NCI-H2171 (cell line): ENCODE data around the gene RAMP1.

Experiments used
- DNase-seq: peaks from one replicate; lab custom pipeline; 2025; lab: John Stamatoyannopoulos, UW

Gene RAMP1

DNA sequence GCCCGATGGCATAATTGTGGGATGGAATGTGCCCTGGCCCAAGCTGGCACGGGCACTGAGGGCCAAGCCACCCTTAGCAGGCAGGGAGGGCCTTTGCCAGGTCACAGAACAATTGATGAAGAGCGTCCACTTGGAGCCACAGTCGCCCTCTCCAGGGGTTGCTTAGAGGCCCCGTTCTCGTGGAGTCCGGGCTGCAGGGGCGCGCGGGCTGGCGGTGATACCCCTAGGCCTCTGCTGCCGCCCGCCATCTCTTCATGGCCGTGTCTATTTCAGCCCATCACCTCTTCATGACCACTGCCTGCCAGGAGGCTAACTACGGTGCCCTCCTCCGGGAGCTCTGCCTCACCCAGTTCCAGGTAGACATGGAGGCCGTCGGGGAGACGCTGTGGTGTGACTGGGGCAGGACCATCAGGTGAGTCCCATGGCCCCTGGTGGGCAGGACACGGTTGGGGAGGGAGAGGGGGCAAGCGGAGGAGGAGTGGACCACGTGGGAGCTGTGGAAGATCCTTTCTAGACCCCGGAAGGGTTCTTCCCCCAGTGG is 17.6 kb downstream of the RAMP1 start:
- DNase-seq, result no peak

DNA sequence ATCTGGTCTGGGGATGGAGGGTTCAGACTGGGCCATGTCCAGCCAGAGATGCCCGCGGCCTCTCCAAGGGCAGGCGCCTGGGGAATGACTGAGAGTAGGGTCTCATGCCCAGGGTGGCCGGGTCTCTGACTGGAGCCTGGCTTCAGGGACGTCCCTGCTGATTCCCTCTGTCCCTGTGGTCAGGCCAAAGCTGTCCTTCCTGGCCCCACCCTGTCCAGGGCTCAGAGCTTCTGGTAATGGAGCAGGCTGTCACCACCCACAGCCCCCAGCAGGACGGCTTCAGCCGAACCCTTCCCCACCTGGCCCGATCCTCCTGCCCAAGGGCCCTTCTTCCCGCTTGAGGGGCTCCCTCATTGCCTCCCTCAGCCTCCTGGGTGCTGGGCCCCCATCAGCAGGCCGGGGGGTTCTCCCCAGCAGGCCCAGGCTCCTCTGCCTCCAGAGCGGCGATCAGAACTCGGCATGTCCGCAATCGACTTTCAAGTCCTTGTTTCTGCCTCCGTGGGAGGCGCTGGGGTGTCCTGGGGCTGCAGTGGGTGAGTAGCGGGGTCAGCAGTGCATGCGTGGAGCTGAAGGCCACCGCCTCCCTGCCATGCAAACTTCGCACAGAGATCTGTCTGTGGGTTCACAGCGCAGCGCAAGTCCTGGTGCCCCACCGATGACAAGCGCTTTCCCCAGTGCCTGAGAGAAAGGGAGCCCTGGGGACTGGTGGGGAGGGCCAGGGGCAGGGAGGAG is 18.3 kb downstream of the RAMP1 start:
- no peak for DNase-seq

DNA sequence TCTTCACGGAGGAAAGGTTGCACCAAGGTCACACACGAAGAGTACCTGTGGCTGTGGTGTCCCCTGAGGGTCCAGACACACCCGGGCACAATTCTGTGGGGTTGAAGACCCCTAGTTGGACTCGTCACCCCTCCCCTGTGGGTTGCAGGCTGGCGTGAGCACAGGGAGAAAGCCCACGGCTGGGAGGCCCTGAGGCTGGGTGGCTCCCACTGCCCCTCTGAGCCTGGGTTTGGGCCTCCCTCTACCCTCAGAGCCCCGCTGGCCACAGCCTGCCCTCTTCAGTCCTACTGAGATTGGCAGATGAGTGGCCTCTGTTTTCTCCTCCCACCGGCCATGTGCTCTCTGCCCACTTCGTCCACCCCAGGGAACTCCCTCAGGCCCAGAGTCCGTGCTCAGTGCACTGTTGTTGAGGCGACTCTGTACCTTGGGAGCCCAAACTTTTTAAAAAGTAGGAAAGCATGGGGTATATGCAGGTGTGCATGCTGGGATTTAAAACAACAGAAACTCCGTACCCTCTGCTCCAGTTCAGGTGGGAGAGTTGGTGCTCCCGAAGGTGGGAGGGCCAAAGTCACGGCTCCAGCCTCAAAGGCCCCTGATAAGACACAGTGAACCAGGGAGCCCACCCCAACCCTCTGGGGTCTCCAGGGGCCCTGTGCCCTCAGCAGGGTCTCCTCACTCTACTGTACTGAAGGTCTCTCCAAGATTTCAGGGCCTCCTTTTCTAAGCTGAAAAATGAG is 19.1 kb downstream of the RAMP1 start:
- DNase-seq, result no peak

DNA sequence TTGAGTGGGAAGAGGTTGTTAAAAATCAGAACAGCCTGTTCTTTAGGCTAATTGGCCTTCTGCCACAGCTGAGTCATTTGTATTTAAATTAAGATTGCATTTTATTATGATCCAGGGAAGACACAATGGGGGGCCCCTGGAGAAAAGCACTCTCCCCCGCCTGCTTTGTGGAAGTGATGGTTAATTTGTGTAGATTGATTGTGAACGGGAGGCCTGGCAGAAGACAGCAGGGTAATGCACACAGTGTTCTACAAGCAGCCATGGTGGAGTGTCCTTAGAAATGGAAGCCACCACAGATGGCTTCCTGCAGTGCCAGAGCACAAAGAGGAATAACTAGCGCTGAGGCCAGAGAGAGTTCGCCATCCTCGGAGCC is 19.6 kb downstream of the RAMP1 start:
- DNase-seq, result no peak

DNA sequence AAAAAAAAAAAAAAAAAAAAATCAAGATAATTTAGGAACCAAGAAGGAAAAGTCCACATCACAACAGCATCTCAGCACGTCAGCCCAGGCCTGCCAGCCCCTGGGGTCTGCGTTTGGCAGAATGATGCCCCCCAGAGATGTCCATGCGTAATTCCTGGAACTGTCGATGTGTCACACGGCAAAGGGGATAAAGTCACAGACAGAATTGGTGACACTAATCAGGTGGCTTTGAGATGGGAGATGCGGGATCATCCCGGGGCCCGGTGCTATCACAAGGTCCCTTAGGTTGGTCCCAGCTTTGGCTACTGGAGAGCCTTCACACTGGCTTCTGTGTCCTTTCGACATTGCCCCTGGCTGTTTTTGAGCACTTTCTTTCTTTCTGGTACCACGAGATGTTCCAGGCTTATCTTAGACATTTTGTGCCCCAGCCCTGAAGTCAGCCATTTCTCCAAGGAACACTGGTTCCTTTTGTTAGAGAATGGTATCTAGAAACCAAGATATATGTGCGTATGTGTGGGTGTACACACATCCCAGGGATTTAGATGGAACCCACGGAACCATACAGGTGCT is 20.7 kb downstream of the RAMP1 start:
- no peak for DNase-seq

DNA sequence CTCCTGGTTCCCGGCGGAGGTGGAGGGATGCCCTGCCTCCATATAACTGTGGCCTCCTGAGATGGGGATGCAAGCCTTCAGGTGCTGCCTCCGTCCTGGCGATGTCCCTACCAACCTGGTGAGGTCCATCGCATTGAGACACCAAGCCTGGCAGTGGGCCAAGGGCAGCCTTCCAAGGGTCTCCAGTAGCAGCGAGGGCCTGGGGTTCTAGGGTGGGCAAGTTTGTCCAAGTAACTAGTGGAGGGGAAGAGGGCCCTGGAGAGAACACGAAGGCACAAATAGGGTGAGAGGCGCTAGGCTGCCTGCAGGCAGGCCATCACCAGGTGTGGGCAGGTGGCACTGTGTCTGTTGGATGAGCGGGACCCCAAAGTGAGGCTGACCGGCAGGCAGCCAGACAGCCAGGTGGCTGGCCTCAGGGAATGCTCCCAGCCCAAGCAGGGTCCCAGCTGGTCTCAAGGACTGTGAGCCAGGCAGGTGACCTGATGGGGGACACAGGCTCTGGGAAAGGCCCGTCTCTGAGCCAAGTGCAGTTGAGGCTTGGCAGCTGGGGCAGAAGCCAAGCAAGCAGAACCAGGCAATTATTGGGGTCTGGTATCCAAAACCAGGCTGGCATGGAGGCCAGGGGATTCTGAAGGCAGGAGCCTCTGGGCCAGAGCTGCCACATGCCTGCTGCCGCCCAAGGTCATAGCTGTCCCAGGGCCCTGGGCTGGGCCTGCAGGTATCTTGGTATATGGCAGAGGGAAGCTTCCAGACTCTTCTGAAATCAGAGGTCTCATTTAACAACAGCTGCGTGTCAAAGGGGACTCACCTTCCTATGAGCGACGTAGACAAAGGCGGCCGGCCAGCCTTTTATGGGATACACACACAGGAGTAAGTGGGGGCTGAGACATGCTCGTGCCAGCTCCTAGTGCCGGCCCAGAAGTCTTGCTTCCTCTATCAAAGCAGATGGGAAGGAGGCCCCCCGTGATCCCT is 23.4 kb downstream of the RAMP1 start:
- no peak for DNase-seq

DNA sequence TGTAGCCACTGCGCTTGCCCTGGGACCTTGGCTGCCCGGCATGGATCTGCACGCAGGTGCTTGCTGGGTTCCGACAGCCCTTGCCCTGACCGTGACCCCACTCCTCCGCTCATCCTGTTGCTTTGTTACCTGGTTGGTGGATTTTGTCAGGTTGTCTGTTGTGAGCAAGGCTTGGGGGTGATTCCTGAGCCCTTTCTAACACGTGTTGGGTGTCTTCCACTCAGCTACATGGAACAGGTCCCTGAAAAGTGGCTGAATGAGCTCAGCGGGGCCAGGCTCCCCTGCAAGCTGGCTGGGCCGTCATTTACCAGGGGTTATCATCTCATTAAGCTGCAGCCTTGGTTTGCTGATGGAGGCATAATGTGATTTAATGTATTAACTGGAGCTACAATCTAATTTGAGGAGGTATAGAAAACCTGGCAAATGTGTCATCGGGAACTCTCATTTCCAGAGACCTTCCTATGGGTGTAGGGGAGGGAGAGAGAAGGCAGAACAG is 24.6 kb downstream of the RAMP1 start:
- no peak for DNase-seq

DNA sequence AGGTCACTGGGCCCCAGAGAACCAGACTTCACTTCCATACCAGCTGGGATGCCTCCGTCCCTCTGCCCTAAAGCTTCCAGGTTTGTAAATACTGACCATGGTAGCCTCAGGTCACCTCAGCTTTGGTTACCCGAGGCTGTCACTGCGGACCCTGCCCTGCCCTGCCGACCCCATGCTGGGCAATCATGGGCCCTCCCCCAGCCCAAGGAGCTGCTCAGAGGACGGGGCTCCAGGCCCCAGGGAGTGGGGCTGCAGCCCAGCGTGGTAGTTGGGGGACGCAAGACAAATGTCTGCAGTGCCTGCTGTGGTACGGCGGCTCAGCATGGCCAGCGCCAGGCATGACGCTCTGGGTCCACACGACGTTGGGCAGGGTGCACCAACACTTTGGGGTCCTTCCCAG is 25.3 kb downstream of the RAMP1 start:
- no peak for DNase-seq

DNA sequence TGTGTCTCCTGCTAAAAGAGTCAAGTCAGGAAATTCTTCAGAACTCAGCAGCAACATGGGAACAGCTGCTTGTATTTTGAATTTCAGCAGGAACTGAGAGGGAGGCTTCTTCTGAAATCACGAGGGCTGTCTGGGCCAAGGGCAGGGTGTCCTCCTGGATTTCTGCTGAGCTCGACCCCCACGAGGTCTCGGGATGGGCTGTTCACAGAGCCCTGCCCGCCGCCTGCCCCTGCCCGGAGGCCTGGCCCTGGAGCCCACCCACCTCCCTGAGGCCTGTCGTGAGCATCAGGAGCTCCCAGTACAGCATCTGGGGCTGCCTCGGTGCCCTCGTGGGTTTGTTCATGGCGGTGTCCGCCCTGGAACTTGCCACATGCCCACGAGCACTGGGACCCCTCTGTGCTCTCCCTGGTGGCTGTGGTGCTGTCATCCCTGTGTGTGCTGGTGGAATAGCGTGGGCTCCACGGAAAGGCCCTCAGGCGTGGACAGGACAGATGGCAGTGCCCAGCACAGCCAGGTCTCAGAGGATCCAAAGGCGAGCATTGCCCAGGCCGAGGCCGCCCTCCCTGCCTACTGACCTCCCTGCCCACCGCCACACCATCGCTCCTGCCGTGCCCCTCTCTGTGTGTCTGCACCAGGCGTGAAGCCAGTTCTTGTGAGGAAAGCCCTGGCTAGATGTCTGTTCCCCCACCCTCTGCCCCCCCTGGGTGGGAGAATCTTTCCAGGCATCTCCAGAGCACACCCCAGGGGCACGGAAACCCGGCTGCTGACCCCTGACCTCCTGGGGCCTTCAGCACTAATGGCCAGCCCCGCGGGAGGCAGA is 25.9 kb downstream of the RAMP1 start:
- no peak for DNase-seq

DNA sequence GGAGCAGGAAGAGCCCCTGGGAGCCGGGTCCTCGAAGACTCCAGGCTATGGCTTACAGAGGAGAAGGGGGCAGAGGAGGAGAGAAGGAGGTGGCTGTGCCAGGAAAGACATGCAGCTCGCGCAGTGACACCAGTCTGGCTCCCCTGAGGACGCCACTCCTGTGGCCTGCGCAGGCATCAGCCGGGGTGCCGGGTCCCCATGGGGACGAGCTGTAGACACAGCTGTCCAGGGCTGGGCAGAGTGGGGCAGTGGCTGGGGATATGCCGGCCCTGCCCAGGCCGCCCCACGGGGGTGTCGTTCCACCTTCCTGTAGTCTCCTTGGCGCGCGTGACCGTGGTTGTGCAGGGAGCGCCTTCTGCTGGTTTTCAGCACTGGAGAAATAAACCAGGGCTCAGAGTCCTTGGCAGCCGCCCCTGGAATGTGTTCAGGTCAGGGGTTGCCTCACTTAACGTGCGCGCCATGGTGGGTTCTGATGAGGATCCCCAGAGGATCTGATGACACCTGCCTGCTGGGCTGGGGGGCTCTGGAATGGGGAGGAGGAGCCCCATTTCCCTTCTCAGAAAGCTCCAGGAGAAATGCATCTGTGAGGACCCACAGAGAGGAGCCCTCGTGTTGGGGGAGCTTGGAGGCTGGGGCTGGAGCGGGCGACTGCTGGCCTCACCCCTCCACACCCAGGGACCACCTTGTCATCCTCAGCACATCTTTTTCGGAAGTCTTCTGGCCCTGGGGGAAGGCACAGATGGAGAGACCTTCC is 26.7 kb downstream of the RAMP1 start:
- no peak for DNase-seq

DNA sequence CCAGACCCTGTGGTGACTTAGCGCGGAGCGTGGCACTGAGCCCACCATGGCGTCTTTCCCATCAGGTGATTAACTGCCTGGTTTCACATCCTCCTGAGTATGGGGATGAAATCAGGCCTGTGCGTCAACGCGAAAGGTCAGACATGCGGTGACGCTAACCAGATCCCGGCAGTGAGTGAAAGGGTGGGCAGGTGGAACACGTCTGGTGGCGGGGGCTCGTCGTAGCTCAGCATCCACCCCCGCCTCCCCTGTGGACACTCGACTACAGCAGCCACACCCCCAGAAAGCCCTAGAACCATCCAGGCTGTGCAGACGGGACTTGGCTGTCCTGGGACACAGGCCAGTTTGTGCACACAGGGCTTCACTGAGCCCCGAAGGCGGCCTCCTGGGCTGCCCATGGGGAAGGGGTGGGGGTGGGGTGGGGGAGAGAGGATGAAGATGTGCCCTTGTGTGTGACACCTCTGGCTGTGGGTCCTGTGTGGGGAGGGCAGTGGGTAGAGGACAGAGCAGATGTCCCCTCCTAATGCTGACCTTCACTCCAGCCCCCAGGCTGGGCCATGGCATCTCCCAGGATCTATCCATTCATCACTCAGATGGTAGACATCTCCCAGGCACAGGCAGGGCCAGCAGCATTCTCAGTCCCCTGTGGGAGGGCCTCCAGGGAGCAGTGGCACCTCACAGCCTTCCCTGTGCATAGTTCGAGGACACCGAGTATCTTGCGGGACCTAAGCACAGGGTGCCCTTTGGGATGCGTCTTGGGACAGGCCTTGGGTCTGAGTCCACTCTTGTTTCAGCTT is 27.5 kb downstream of the RAMP1 start:
- no peak for DNase-seq

DNA sequence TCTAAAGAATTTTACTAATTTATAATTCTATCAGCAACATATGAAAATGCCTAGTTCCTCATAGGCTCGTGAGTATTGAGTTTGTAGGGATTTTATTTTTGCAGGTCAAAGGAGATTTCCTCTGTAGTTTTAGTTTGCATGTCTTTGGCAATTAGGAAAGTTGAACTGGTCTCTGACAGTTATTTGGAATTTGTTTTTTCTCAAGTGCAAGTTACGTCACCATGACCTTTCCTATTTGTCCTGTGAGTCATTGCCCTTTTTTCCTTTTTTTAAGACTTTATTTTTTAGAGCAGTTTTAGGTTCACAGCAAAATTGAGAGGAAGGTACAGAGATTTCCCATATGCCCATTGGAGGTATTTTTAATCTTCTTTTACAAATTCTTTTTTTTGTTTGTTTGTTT is 29.0 kb downstream of the RAMP1 start:
- no peak for DNase-seq

DNA sequence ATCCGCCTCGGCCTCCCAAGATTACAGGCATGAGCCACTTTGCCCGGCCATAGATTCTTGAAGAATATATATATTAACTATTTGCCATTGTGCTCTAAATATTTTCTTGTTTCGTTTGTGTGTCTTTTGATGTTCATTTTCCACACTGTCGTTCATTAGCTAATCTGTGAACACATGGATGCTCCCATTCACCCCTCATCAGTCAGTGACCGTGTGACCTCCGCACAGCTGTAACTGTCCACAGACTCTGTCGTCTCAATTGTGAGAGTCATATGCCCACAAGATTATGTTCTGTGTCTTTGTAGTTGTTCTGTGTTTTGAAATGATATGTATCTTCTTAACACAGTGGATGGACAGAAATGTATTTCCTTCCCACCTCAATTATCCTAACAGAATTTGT is 29.6 kb downstream of the RAMP1 start:
- no peak for DNase-seq

DNA sequence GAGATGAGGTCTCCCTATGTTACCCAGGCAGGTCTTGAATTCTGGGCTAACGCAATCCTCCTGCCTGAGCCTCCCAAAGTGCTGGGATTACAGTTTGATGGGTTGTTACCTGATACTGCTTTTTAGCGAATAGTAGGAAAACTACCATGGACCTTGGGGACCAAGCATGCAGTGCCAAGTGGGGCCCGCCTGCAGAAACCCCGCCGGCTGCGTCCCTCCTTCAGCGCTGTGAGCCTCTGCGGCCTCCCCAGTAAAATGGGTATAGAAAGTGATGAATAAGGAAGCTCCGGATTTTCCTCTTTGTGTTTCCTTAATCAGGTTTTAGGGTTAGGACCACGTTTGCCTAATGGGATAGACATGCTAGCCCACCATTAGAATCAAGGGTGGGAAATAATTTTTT is 30.4 kb downstream of the RAMP1 start:
- DNase-seq, result no peak

DNA sequence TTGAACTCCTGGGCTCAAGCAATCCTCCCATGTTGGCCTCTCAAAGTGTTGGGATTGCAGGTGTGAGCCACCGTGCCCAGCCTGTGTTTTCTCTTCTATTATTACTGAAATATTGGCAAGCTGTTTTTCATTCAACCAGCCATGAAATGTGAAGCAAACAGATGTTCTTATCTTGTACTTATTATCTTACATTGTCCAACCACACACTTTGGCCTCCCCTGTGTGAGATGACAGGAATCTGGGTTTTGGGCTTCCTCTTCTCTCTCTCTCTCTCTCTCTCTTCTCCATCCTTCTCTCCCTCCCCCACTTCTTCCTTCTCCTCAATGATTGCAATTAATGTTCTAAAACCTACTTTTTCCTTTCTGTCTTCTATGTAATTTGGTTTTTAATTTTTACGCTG is 33.1 kb downstream of the RAMP1 start:
- no peak for DNase-seq

DNA sequence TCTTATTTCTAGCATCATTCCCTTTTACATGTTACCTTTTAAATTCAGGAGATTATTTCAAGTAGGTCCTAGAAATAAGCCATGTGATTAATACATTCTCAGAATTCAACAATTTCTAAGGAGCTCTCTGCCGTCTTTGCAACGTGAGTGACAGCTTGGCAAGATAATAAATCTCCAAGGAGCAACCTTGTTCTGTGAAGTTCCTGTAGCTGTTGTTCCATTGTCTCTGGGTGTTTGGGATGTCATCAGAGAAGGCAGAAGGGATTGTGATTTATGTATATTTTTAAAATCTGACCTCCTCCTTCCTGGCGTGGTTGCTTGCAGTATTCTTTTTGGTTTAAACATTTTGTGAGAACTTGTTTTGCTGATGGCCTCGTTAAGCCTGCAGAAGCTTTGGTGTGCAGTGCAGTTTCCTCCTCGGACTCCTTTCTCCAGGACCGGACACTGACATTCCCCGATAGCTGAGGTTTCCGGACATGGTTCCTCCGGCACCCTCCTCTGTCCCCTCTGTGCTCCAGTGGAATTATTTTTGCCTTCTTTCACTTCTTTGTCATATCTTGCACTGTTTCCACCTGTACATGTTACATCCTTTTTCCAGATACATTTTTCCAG is 33.7 kb downstream of the RAMP1 start:
- DNase-seq, result no peak

DNA sequence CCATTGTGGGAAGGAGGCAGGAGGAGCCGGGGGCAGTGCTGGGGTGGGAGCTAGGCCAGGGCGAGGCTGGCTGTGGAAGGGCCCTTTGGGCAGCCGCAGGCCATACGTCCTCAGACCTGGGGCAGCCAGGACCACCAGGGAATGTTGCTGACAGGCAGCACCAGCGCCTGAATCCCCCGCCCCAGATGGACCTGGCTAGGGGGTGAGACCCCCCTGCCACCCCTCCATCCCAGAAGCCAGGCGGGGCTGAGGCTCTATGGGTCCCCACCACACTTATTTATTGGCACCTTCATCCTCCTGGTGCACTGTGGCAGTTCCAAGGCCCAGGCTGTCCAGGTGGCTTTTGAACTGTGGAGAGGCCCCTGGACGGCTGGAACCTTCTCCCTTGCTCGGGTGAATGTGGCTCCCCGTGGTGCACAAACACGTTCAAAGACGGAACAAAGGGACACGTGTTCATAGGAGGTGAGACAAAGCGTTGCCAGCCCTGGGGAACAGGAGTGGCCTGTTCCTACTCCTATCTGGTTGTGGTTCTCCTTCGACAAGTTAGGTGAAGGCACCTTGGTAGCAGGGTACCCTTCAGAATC is 35.1 kb downstream of the RAMP1 start:
- no peak for DNase-seq

DNA sequence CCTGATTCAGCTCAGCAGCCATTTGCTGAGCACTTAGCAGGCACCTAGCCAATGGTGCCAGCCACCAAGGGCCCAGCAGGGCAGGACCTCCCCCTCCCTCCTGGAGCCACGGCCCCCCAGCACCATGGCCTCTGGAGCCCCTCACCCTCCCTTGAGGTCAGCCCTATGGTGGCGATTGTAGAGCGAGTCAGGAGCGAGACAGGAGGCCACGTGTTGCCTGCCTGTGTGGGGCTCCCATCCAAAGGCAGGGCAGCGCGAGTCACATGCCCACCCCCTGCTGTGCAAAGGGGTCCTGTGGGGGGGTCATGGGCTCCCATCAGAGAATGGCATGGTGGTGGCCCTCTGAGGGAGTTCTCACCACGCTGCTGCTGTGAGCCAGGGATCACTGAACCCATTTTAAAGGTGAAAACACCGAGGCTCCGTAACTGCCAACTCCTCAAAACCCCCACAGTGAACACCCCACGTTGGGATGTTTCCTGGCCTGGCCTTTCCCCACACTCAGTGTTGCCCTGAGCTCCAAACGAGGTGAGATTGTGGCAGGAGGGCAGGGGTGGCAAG is 35.6 kb downstream of the RAMP1 start:
- DNase-seq, result no peak
